ENCODE measurements around the gene KSR1.

DNA sequence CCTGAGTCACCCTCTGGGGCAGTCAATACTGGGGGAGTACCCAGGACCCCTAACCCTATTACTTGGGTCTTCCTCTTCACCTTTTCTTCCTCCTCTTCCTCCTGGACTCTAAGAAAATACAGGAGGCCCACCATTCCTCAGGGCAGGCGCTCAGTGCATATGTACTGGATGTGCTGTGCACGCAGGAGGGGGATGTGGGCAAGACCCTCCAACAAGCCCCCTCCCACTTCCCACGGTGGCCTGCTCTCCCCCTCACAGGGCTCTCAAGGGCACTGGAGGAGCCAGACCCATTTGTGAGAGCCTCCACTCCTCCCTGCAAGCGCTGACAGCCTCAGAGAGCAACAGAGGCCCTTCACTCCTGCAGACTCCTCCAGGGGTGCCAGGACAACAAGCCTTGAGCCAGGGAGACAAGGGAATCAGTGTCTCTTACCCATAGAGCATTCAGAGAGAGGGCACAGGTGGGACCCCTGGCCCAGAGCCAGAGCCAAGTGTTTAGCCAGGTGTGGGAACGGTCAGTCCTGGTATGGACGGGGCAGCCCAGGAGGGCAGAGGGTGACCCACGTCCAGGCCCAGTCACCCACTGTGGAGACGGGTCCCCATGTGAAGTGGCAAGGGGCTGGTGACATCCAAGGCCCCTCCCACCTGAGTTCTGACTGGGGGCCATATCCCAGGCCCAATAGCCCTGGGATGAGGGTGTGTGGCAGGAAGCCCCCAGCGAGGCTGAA lies 27.3 kb upstream of the KSR1 start:
- TF ChIP-seq L3MBTL2 (conservative IDR thresholded peaks at IDR 0.05) = no peak
- no peak for TF ChIP-seq BHLHE40 (IDR thresholded peaks at IDR 0.05; ENCODE audit: borderline replicate concordance)
- no peak for TF ChIP-seq FOXM1 (IDR thresholded peaks at IDR 0.05; ENCODE audit: borderline replicate concordance)
- TF ChIP-seq ARNT (IDR thresholded peaks at IDR 0.05) = no peak
- TF ChIP-seq FOXK2 (IDR thresholded peaks at IDR 0.05) = no peak
- TF ChIP-seq SP1 (IDR thresholded peaks at IDR 0.05) = no peak
